SKM-1 treated with dmso at 0.1 percent for 144 hours (cell line): ENCODE data around the gene CORIN.

ENCODE experiments used
- DNase-seq: peaks from one replicate; lab custom pipeline; 2025; ENCODE audit not compliant: unreplicated experiment; lab: John Stamatoyannopoulos, UW

The CORIN gene

DNA sequence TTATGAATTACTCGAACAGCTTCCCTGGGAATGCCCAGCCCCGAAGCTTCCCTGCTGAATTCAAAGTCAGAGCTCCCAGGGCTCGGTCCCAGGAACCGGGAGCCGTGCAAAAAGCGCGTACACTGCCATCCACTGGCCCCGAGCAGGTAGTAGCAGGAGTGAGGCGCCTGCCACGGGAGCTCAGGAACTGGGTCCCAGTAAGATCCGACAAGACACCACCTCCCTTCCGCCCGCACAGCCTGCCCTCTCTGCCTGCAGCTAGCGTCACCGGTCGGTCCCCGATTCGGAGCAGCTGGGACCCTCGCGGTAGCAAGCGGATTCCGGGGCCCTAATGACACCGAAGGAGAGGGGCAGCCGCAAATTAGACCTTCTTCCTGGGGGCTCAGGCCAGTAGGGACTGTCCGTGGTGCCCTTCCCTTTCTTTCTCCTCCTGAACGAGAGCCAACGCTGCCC is 1.2 kb downstream of the CORIN start:
- peak; percentile 82 for DNase-seq

DNA sequence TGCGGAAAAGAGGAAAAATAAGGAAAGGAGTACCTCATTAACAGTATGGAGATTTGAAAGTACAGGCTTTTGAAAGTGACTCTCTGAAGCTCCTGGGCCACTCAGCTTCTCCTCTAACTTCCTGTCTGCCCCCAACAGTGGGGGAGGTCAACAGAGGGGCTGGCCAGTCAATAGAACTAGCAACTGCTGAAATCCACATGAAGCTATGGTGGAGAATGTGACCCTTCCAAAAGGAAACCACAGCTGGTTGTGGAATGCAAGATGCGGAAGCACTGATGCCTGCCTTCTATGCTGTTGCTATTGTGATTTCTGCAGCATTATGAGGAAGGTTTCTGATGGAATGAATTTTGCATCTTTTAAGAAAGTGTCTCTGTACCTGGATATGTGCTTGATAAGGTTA is 2.4 kb downstream of the CORIN start:
- no peak for DNase-seq

DNA sequence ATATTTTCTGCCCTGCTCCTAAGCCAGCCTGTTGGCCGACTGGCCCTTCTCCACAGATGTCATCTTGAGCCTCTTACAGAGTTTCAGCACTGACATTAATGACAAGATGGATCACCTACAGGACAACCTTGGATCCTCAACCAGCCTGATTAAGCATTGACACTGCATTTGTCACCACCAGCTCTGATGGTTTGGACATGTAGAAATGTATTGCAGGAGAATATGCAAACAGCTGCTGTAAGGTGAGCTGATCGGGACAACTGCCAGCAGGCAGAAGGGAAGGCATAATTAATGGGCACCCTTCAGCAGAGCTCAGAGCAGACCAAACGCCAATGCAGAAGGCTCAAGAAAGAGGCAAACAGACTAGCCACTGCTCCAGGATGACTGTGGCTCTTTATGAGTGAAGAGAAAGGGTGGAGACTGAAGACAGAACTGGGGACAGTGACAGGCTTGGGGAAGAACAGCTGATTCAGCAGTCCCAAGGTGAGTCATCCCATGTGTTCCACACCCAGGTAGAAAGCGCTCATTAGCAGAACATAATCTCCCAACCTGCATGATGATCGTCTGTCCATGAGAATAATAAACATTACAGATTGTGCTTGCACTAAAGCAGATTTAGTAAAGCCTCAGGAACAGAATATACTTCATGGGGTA is 6.7 kb downstream of the CORIN start:
- DNase-seq = no peak

DNA sequence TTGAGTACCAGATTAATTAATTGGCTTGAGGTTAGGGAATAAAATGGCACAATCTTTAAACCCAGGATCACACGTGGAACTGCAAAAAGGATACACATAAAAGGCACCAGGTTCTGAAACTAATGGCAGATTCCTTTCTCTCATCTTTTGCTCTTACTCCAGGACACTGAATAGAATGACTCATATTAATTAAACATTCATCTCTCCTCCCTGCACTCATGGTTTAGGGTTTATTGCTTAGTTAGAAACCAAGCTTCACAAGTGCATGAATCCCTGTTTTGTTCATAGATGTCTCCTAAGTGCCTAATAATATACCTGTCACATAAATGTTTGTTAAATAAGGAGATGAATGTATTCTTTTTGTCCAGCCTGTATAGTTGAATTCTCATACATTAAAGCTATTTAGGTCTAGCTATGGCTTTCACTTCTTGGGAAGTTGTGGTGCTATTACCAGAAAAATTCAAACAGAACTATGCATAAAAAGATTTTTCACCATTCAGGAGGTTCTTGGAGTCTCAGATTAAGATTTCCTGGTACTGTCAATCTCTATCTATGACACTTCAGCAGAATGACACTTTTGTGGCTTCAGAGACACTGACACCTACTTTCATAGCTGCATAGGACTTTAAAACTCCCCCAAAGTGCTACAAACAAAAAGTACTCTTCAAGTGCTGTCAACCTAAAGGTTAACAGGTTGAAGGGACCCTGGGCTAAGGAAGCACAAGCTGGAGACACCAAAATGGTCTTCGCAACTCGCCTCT is 7.4 kb downstream of the CORIN start:
- DNase-seq = no peak

DNA sequence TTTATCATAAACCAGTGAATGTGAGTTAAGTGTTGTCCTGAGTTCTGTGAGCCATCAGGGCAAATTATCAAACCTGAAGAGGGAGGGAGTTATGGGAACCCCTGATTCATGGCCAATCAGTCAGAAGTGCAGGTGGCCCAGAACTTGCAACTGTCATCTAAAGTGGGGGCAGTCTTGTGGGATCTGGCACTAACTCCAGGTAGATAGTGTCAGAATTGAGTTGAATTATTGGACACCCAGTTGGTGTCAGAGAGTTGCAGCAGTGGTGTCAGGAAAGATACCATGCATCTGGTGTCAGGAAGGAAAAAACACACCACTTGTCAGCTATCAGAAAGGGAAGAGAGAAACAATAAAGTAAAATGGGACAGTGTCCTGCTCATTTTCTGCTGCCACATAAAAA is 8.4 kb downstream of the CORIN start:
- DNase-seq = no peak

DNA sequence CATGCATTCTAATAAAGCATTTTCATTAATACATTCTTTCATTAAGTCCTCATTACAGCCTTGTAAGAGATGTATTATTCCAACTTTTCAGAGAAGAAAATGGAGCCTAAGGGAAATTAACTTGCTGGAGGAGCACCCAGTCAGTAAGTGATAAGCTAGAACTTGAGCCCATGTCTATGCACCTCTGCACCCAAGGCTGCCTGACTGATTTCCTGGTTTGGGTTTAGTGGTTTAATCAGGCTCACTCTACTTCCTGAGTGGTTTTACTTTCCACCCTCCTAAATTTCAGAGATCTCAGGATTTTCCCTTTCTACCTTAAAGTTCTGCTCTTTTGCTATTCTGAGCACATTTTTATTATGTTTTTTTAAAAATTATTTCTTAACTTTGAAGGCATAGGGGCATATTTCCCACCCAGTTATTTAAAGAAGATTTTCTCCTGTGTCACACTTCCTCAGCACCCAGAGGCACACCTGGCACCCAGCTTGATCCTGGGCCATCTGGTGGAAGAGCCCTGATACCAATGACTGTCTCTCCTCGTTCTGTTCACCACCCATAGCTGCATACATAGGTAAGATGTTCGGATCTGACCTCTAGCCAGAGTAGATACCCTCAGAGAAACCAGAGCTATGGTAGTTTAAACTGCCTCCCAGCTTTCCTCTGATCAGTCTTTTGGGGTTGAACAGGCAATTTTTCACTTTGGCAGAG is 10.4 kb downstream of the CORIN start:
- no peak for DNase-seq

DNA sequence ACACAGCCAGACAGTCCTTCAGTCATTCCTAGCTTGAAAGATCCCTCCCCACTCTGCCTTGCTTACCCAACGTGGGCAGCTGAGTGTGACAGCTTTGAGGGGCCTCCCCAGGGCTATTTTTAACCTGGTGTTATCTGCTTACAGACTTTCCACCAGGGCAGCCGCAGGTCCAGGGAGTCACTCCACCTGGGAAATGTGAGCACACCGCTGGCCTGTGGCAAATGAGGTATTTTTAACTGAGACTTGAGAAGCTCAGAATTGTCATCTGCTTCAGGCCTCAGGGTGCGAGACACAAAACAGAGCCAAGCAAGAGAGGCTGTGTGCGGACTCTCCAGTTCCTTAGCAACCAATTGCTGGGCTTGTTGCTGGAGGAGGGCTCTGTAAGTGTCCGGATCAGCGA is 13.0 kb downstream of the CORIN start:
- no peak for DNase-seq

DNA sequence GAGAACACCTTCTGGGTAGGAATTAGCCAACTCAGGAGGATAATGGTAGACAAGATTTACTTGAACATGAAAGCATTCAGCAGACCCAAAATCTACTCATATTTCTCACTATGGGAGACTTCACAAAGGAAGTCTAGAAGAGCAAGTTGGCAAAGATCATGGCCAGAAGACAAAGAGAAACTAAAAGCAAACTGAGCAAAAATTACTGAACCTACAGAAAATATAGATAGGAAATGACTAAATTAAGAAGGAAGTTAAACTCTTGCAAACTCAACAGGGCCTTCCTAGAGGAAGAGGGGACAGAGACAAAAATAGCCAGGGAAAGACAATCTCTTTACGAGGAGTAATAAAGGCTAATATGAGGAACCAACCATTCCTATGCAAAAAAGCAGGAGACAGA is 18.7 kb downstream of the CORIN start:
- no peak for DNase-seq

DNA sequence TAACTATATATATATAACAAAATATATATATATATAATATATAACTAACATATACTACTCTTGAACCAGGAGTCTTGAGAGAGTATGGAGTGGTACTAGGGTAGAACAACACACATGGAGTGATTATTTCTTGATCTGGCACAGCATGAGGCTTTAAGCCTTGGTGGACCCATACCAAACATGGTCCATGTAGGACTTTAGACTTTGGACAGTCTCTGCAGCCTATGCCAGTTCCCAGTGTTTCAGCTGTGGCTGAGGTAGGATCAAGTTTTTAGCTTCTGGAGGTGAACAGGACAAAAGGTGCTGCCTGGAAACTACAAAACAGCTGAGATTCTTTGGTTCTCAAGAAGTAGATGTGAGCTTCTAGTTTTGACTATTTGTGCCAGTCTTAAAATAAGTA is 20.6 kb downstream of the CORIN start:
- DNase-seq = no peak

DNA sequence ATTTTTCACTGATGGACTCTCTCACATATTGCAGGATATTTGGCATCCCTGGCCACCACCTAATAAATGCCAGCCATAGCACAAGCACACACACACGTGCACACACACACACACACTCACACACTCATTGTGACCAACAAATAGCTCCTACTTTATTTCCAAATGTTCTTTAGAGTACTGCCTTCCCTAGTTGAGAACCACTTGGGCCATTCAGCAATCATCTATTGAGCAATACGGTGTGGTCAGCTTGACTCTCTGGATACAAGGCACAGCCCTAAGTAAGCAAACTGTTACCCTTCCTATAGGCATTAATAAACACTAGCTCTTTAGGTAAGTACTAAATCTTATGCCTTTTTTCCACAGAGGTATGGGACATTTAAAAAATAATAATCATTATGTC is 21.1 kb downstream of the CORIN start:
- no peak for DNase-seq

DNA sequence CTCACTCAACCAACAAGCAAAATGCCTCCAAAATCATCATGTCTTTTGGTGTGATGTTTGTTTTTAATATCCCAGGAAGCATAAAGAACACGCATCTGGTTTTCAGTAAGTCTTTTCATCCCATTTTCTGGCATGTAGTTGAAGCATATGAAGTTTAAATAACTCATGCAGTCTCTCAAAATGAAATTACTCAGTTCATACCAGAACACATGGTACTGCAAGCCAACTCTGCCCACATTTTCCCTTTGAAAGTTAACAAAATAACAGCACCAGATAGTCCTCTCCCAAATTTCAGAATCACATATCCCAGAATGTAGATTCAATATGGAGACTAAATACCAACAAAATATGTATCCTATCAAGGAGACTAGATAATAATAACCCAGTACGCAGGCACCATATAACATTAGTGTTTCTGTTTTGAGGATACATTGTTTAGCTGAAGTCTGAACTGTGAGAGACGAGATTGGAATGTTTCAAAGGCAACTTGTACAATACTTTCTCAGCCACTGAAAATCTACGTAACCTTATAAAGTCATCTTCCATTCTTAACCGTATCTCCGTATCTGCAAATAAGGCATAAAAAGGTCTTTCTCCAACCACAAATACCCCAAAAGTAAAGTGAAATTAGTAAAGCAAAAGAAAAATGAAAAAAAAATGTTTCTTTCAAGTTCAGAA is 23.1 kb downstream of the CORIN start:
- DNase-seq = no peak

DNA sequence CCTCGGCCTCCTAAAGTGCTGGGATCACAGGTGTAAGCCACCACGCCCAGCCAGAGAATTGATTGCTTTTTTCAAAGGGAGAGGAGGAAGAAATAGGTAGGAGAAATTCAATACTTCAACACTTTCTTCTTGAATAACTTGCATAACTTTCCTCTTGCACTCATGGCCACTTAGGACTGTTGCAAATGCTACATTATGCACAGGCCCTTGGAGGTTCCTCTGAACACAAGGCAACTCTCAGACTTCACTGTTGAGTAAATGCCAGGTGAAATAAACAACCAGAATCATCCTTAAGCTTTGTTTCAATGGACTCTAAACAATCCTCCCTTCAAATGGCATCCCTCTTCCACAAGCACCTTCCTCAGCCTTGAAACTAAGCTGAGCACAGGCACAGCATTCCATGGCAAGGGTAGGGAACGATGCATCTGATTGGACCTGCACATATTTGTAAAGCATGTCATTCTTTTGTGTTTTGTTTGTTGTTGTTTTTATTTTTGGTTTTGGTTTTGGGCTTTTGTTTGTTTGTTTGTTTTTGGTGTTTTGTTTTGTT is 28.1 kb downstream of the CORIN start:
- DNase-seq = no peak

DNA sequence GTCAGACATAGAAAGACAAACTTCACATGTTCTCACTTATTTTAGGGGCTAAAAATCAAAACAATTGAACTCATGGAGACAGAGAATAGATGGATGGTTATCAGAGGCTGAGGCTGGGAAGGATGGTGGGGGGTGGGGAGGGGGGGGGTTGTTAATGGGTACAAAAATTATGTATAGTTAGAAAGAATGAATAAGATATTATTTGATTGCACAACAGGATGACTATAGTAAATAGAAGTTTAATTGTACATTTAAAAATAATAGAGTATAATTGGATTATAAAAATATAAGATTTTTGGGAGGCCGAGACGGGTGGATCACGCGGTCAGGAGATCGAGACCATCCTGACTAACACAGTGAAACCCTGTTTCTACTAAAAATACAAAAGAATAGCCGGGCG is 33.3 kb downstream of the CORIN start:
- no peak for DNase-seq

DNA sequence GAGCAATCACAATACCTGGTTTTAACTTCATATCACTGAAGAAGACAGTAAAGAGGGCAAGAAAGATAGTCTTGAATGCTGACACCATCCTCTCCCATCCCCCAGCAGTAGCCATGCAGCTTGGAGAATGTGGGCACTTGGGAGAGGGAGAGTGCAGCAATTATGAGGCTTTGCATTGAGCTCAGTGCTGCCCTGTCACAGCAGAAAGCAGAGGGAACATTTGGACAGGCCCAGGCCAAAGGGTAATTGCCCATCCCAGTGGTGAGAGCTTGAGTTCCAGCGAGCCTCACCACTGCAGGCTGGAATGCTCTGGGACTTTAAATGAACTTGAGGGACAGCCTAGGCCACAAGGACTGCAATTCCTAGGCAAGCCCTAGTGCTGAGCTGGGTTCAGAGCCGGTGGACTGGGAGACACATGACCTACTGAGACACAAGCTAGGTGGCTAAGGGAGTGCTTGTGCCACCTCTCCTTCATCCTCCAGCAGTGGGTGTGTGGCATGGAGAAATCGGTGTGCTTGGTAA is 36.3 kb downstream of the CORIN start:
- DNase-seq = no peak

DNA sequence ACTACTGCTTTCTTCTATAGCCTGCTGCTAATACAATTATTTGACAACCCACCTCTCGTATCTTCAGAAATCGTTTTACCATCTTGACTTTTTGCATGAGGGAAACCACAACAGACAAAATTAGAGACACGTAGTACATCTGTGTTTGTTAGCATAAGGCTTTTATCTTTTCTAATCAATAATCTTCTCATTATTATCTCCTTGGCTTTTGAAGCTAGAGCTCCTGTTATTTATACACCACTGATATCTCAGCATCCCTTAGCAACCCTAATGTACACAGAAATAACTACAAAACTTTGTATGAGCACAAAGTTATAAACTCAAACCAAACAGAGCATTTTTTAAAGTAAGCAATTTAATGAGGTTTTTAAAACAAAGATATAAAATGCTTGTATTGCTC is 39.7 kb downstream of the CORIN start:
- no peak for DNase-seq

DNA sequence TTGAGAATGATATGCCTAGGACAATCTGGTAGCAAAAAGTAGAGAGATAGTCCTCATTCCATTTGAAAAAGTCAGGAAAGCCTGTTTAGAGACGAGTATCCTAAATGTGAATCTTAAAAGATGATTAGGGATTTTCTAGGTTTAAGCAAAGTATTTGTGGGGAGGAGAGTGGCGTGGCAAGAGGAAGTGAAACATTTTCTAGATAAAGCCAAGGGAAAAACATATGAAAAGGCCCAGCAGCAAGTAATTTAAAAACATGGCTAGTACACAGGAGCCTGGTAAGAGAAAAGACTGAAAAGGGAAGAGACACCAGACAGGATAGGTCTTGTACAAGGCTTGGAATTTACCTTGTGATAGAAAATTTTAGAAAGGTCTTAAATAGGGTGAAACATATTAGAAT is 45.9 kb downstream of the CORIN start:
- DNase-seq = no peak

DNA sequence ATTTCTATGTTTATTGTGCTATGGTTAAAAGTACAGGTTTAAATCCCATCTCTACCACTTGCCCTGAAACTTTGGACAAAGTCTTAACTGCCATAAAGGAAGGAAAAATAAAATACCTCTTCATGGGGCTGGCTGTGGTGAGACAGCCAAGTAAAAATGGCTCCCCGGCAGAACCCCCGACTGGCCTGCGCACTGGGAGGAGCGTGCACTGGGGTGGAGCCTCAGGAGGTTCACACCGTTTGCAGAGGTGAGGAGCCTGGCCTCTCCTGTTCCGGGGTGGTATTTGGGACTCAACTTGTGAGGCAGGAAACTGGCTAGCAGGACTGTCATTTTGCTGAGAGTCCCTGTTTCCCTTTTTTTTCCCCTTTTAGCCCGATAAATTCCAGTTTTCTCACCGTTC is 47.8 kb downstream of the CORIN start:
- no peak for DNase-seq

DNA sequence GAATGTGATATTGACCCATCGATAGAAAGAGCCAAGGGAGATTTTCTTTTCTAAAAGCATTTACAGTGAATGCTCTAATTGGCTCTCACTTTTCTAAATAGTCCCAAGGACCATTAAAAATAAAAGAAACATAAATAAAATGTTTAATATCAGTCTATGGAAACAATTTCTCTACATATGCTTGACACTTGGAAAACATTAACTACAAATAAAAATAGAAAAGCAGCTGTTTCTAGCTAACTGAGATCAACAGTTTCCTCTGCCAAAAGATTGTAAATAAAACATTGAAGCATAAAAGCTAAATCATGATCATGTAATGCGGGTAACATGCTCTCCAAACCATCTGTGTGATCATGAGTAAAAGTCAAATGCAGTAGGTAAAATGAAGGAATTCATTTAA is 49.7 kb downstream of the CORIN start:
- no peak for DNase-seq

DNA sequence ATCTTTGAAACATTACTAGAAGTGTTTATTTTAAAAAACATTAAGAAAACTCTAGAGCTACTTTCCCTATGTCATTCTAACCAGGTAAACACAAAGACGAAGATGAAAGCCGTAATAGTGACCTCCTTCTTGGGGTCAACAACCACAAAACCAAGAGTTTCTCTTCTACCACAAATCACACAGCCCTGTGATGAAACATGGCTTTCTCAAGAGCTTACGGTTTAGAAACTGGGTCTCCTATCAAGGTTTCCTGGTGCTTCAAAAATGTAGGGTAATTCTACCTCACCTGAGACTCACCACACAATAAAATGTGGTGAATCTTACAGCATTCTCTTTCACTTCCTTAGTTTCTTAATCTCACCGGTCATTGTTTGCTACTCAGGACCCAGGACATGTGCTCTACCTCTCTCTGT is 50.9 kb downstream of the CORIN start:
- peak; percentile 33 for DNase-seq

DNA sequence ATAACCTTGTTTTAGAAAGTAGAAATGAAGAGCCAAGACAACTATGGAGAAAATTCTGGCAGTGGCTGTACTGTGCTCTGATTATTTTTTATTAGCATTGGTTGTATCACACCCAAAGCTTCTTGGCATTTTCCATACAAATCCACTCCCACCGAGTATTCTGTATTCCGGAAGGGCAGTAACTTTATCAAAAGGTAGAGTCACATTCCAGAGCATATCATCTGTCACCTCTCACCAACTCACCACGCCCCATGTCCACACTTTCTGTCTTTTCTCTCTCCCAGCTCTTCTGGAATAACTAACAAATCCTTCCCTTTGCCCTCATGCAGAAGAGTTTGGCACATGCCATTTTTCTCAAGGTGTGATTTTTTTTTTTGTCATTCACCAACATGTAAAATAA is 52.7 kb downstream of the CORIN start:
- no peak for DNase-seq

DNA sequence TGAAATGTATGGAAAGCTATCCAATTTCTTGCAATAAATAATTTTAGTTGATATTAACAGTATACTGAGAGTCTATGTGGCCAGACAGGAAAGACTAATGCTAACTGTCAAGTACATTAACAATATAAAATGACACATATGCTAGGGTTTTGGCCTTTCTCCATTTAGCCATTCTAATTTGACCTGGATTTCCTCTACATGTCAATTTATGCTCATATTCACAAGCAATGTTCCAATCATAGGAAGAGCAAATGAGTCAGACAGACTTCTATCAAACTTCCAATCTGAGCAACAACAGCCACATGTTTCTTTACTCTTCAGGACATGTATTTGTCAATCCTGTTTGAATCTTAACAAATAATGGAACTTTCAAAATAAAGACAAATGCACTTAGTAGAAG is 53.6 kb downstream of the CORIN start:
- DNase-seq = no peak
